ENCODE data around the gene CHPF.

DNA sequence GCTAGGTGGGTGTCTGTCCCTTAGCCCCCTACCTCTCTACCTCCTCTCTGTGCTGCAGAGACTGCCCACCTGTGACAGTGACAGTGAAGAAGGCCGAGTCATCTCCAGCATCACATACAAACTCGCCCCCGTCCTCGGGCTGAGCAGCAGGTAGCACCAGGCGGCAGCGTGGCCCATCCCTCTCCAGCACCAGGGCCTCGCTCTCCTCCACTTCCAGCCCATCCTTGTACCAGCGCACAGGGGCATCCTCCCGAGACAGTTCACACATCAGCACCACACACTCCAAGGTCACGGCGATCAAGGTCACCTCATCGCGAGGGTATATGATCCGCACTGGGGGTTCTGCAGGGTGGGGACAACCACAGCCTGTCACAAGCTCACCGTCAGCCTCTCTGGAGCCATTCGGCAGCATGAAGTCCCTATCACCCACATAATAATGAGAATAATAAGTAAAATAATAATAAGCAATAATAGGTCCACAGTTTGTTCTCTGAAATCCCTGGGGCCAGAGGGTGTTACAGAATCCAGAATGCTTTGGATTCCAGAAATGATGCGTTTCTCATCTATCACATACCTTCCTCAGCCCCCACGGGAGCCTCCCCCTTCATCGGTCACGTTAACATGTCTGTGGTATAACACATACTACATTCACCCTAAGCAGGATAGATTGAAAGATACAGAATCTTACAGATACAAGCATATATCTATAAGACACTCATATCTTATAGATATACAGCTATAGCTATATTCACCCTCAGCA, 15.7 kb upstream of the CHPF start:
- TF ChIP-seq TAF1 (IDR thresholded peaks at IDR 0.05; ENCODE audit: borderline replicate concordance, insufficient read depth, low read length) (no peak), SIN3A (IDR thresholded peaks at IDR 0.05; ENCODE audit: borderline replicate concordance, insufficient read depth, low read length) (no peak), POLR2AphosphoS5 (IDR thresholded peaks at IDR 0.05; ENCODE audit: low read depth, low read length) (no peak), FOXP2 (optimal IDR thresholded peaks at IDR 0.05; ENCODE audit: borderline replicate concordance, extremely low read depth, extremely low read length, insufficient read depth) (no peak)
- TF ChIP-seq, protein P1, sequence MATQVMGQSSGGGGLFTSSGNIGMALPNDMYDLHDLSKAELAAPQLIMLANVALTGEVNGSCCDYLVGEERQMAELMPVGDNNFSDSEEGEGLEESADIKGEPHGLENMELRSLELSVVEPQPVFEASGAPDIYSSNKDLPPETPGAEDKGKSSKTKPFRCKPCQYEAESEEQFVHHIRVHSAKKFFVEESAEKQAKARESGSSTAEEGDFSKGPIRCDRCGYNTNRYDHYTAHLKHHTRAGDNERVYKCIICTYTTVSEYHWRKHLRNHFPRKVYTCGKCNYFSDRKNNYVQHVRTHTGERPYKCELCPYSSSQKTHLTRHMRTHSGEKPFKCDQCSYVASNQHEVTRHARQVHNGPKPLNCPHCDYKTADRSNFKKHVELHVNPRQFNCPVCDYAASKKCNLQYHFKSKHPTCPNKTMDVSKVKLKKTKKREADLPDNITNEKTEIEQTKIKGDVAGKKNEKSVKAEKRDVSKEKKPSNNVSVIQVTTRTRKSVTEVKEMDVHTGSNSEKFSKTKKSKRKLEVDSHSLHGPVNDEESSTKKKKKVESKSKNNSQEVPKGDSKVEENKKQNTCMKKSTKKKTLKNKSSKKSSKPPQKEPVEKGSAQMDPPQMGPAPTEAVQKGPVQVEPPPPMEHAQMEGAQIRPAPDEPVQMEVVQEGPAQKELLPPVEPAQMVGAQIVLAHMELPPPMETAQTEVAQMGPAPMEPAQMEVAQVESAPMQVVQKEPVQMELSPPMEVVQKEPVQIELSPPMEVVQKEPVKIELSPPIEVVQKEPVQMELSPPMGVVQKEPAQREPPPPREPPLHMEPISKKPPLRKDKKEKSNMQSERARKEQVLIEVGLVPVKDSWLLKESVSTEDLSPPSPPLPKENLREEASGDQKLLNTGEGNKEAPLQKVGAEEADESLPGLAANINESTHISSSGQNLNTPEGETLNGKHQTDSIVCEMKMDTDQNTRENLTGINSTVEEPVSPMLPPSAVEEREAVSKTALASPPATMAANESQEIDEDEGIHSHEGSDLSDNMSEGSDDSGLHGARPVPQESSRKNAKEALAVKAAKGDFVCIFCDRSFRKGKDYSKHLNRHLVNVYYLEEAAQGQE (IDR thresholded peaks at IDR 0.05; ENCODE audit: insufficient read depth in 1 of 2, low read depth in 2 of 2, low read length in 2 of 2), result no peak

All from PFSK-1 (cell line).